Measurements from ENCODE around the gene IGSF3.
A peak's percentile ranks its signal among the peaks of the same experiment; 100 is the strongest.
"Not testable (repeated sequence)": the region's sequence is repeated elsewhere in the genome, so short reads cannot be mapped to it uniquely, and the experiment has no call there.

Gene IGSF3

DNA sequence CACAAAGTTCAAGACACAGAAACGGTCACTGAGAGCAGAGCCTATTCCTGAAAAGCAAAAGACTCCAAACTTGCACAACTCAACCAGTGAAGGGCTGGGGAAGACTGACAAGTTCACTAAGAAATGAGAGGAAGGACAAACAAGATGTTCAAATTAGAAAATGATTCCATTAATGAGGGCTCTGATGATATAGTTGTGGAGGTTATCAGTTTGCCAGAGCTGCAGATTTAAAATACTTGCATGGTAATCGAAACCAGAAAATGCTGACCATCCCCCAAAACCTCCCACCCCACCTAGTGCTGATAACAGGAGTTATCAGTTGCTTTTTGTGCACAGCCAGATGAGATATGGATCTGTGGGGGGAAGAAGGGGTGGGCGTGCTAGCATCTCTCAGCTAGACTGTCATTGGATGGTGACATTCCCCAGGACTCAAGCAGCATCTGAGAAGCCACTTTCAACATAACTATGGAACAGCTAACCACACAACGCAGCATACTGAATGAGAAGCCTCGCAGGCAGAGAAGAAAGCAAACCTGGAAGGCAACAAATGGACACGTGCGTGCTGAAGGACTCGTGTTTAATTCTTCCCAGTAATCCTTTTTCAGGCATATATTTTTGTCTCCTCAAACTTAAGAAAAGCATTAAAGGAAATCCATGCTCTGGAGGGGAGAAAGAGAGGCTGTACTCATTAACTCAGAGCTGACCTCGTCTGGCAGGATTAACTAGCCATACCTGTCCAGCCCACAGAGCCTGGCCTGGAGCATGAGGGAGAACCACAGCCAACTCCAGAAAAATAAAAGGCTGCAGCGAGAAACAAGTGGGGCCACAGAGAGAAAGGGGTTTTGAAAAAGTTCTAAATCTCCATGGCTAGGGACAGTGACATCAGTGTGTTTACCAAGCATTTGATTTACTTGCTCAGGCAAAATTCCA is 35.3 kb downstream of the IGSF3 start:
- H3K36me3 Mint-ChIP-seq; DNase-seq (ENCODE audit: low spot score in 2 of 2); H3K27ac Mint-ChIP-seq; H3K4me1 Mint-ChIP-seq; H3K4me3 Mint-ChIP-seq; ATAC-seq; H3K9me3 Mint-ChIP-seq: not testable (repeated sequence)

DNA sequence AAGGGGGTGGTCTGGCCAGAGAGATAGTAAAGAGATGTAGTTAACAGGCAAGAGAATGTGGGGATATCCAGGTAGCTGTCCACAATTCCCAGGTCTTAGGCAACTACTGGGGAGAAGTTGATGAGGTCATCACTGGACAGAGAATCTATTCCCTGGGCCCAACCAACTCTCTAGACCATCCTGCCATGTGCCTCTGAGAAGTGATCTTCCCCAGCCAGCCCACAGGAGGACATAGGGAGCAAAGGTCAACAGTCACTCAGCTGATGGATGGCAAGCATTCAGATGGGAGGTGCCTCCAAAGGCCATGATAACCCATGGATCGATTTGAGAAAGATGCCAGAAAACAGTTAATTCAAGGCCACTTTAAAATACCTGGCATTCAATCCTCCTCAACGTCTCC is 36.0 kb downstream of the IGSF3 start:
- not testable (repeated sequence) for H3K4me3 Mint-ChIP-seq; DNase-seq (ENCODE audit: low spot score in 2 of 2); H3K9me3 Mint-ChIP-seq; H3K4me1 Mint-ChIP-seq; H3K27ac Mint-ChIP-seq; ATAC-seq; H3K36me3 Mint-ChIP-seq

GRCh38 chr1:116630057-116630456 is 37.5 kb downstream of the IGSF3 start:
- not testable (repeated sequence) for H3K9me3 Mint-ChIP-seq; H3K27ac Mint-ChIP-seq; ATAC-seq; DNase-seq (ENCODE audit: low spot score in 2 of 2); H3K4me3 Mint-ChIP-seq; H3K36me3 Mint-ChIP-seq
- peaks cover 14% of the 10 kb centered on the region for H3K4me1 Mint-ChIP-seq

DNA sequence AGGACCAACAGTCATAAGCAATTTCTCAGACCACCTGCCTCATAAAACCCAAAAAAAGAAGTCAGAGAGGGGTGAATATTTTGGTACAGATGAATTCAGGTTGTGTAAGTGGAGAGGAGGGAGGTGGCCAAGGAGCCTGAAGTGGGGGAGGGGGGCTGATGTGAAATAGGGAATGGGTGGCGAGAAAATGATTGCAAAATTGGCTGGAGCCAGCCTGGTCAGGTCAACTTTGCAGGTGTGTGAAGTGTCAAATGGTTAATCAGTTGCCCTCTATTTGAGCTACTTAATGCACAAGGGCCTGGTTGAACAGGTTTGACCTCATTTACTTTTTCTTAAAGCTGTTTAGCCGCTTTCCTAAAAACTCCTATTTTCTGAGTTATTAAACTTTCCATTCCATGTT is 38.1 kb downstream of the IGSF3 start:
- H3K27ac Mint-ChIP-seq; ATAC-seq; H3K36me3 Mint-ChIP-seq; H3K4me3 Mint-ChIP-seq; H3K9me3 Mint-ChIP-seq; DNase-seq (ENCODE audit: low spot score in 2 of 2): not testable (repeated sequence)
- peaks cover 16% of the 10 kb centered on the region for H3K4me1 Mint-ChIP-seq

- Mint-ChIP-seq H3K4me1 (peaks cover 16% of the 10 kb centered on the region), H3K9me3 (no peaks in the 10 kb centered on the region), H3K27ac (peak overlapping the region; percentile 41), H3K36me3 (no peaks in the 10 kb centered on the region), H3K4me3 (no peak overlapping the region)
- no peak for ATAC-seq
- no peak for DNase-seq (ENCODE audit: low spot score in 2 of 2)
Measured at GRCh38 chr1:116628448-116628847, 39.1 kb downstream of the IGSF3 start.

- H3K4me3 Mint-ChIP-seq; H3K27ac Mint-ChIP-seq; H3K9me3 Mint-ChIP-seq; DNase-seq (ENCODE audit: low spot score in 2 of 2); H3K36me3 Mint-ChIP-seq; ATAC-seq: not testable (repeated sequence)
- peaks cover 16% of the 10 kb centered on the region for H3K4me1 Mint-ChIP-seq
Measured at GRCh38 chr1:116627357-116627756, 40.2 kb downstream of the IGSF3 start.

DNA sequence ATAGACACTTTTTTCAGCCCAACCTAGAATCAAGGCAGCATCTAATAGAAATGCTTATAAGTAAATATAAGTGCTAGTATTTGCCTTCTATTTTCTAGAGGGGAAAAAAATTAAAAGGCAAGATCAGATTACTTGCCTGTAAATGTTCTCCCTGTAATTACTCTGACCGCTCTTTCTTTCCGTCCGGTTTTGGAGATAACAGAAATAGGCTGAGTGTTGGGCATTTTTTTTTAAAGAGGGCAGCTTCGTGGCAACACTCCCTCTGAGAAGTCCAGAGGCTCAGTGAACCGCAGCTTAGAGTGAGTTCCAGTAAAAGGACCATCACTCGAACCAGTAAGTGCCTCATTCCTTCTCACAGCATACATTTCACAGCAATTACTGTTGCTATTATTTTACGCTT is 40.6 kb downstream of the IGSF3 start:
- DNase-seq (ENCODE audit: low spot score in 2 of 2); H3K4me3 Mint-ChIP-seq; ATAC-seq; H3K36me3 Mint-ChIP-seq; H3K9me3 Mint-ChIP-seq; H3K27ac Mint-ChIP-seq: not testable (repeated sequence)
- H3K4me1 Mint-ChIP-seq = peaks cover 16% of the 10 kb centered on the region

GRCh38 chr1:116625155-116625554 is 42.4 kb downstream of the IGSF3 start:
- DNase-seq (ENCODE audit: low spot score in 2 of 2); H3K9me3 Mint-ChIP-seq; H3K4me3 Mint-ChIP-seq; H3K36me3 Mint-ChIP-seq; H3K27ac Mint-ChIP-seq; ATAC-seq: not testable (repeated sequence)
- H3K4me1 Mint-ChIP-seq = peaks cover 16% of the 10 kb centered on the region

GRCh38 chr1:116624040-116624439 is 43.5 kb downstream of the IGSF3 start:
- H3K36me3 Mint-ChIP-seq = no peaks in the 10 kb centered on the region
- ATAC-seq (no peak), DNase-seq (ENCODE audit: low spot score in 2 of 2) (no peak)
- no peak overlapping the region for H3K4me3 Mint-ChIP-seq
- no peak overlapping the region for H3K27ac Mint-ChIP-seq
- peaks cover 16% of the 10 kb centered on the region for H3K4me1 Mint-ChIP-seq
- no peaks in the 10 kb centered on the region for H3K9me3 Mint-ChIP-seq

- not testable (repeated sequence) for H3K4me3 Mint-ChIP-seq; H3K27ac Mint-ChIP-seq; ATAC-seq; H3K4me1 Mint-ChIP-seq; H3K36me3 Mint-ChIP-seq; H3K9me3 Mint-ChIP-seq; DNase-seq (ENCODE audit: low spot score in 2 of 2)
Measured at GRCh38 chr1:116622496-116622895, 45.0 kb downstream of the IGSF3 start.

DNA sequence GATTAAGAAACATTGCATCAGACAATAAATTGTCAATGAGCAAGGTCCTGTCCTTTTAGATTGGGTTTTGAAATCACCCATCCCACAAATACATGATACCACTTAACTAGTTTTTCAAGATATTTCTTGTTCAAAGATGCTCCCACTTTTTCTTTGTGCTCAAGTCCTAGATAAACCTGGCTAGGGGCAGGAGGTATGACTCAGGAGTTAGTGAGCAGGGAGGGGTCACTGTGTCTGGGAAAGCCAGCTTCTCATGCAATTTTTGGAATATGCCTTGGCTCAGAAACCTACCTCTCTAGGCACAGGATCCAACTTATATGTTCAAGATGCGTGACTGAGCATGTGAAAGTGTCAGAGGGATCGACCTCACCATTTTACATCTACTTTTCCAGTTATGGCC is 45.8 kb downstream of the IGSF3 start:
- H3K4me1 Mint-ChIP-seq, H3K27ac Mint-ChIP-seq: not testable (repeated sequence)

GRCh38 chr1:116620392-116620791 is 47.1 kb downstream of the IGSF3 start:
- not testable (repeated sequence) for H3K9me3 Mint-ChIP-seq; H3K36me3 Mint-ChIP-seq; H3K4me3 Mint-ChIP-seq; H3K27ac Mint-ChIP-seq; DNase-seq (ENCODE audit: low spot score in 2 of 2); ATAC-seq; H3K4me1 Mint-ChIP-seq

More for the DNA sequence above, 45.8 kb downstream of the IGSF3 start:
- H3K36me3 Mint-ChIP-seq; H3K9me3 Mint-ChIP-seq; DNase-seq (ENCODE audit: low spot score in 2 of 2); H3K4me3 Mint-ChIP-seq; ATAC-seq: not testable (repeated sequence)

DNA sequence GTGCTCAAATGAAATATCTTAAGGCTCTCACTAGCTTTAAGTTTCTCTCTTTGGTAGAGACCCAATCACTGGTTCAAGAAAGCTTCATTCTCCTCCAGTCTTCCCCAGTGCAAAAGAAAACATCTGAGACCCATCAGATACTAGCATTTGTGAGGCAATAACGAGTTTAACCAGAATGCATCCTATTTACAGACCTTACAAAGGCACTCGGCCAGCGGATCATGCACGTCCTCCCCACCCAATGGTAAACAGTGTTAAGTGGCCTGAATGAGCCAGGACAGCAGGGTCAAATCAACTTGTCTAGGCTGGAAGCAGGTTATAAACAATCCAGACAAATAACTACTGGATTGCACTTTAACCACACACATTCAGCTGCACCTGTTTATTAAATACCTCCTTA is 48.4 kb downstream of the IGSF3 start:
- ATAC-seq, H3K9me3 Mint-ChIP-seq: not testable (repeated sequence)

GRCh38 chr1:116617808-116618207 is 49.7 kb downstream of the IGSF3 start:
- ATAC-seq = not testable (repeated sequence)

More for the DNA sequence above, 48.4 kb downstream of the IGSF3 start:
- not testable (repeated sequence) for H3K27ac Mint-ChIP-seq; H3K4me3 Mint-ChIP-seq; H3K36me3 Mint-ChIP-seq; DNase-seq (ENCODE audit: low spot score in 2 of 2); H3K4me1 Mint-ChIP-seq

GRCh38 chr1:116613825-116614224 is 53.7 kb downstream of the IGSF3 start:
- not testable (repeated sequence) for H3K27ac Mint-ChIP-seq; H3K4me3 Mint-ChIP-seq; ATAC-seq; H3K36me3 Mint-ChIP-seq; H3K9me3 Mint-ChIP-seq; DNase-seq (ENCODE audit: low spot score in 2 of 2)
- H3K4me1 Mint-ChIP-seq = peaks cover 11% of the 10 kb centered on the region

More at GRCh38 chr1:116617808-116618207, 49.7 kb downstream of the IGSF3 start:
- not testable (repeated sequence) for H3K9me3 Mint-ChIP-seq; H3K36me3 Mint-ChIP-seq; H3K4me3 Mint-ChIP-seq; H3K4me1 Mint-ChIP-seq; H3K27ac Mint-ChIP-seq; DNase-seq (ENCODE audit: low spot score in 2 of 2)

GRCh38 chr1:116609801-116610371 is 57.6 kb downstream of the IGSF3 start:
- not testable (repeated sequence) for H3K27ac Mint-ChIP-seq; H3K36me3 Mint-ChIP-seq; H3K4me3 Mint-ChIP-seq; H3K9me3 Mint-ChIP-seq; DNase-seq (ENCODE audit: low spot score in 2 of 2)
- peaks cover 24% of the 10 kb centered on the region for H3K4me1 Mint-ChIP-seq
- peak; percentile 31 for ATAC-seq

Data from stimulated activated effector memory CD8-positive, alpha-beta T cell treated with anti-CD3 and anti-CD28 coated beads, Interleukin-12 subunit alpha, Interleukin-12 subunit beta, amount 100 ng/mL, for 72 hours (primary cell).